ENCODE measurements around the gene SPINK4.
A peak's percentile ranks its signal among the peaks of the same experiment; 100 is the strongest.

SPINK4 gene

DNA sequence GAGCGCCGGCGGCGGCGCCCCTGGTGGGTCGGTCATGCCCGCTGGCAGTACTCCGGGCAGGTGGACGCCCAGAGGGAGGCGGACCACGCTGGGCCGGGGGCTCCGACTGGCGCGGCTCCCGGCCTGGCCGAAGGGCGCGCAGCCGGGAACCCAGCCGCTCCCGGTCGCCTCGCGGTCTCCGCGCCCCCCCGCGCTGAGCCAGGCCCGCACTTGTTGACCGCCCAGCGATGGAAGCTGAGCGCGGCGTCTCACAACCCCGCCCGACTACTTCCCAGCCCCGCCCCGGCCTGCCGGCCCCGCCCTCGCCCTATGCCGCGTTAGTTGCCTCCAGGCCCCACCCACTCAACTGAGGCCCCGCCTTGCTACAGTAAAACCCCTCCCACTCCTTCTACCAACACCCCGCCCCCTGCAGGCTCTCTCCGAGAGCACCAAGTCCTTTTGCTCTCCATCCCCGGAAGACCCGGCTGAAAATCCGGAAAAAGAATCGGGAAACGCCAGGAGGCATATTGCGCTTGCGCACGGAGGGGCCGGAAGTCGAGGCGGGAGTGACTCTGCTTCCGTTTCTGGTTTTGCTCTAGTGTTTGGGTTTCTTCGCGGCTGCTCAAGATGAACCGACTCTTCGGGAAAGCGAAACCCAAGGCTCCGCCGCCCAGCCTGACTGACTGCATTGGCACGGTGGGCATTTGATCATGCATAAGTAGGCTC lies 24.7 kb downstream of the SPINK4 start, which contains the start of the genes BAG1 and CHMP5:
BAG1 (minus strand) TSS at position 236 of the 705 bp plus-strand sequence.
CHMP5 (plus strand) TSS at position 577 of the 705 bp plus-strand sequence; CDS start at position 607, 30 bp downstream.
- Mint-ChIP-seq H3K4me1 (peaks cover 32% of the 10 kb centered on the region), H3K9me3 (no peaks in the 10 kb centered on the region), H3K4me3 (peak within 1 kb of the TSS; percentile 96), H3K36me3 (ENCODE audit: low read depth) (peaks cover 42% of the 10 kb centered on the region), H3K27ac (peak within 1 kb of the TSS; percentile 58), H3K27me3 (ENCODE audit: low read depth, poor library complexity) (peaks cover 3% of the 10 kb centered on the region)
- peak; percentile 100 for DNase-seq
- peak; percentile 16 for TF ChIP-seq CTCF (IDR thresholded peaks at IDR 0.05)

- TF ChIP-seq CTCF (IDR thresholded peaks at IDR 0.05), result no peak
- Mint-ChIP-seq H3K27ac (peak overlapping the region; percentile 58), H3K9me3 (no peaks in the 10 kb centered on the region), H3K36me3 (ENCODE audit: low read depth) (peaks cover 37% of the 10 kb centered on the region), H3K4me3 (peak overlapping the region; percentile 96), H3K27me3 (ENCODE audit: low read depth, poor library complexity) (peaks cover 3% of the 10 kb centered on the region), H3K4me1 (peaks cover 32% of the 10 kb centered on the region)
- peak; percentile 6 for DNase-seq
These were observed 25.4 kb downstream of the SPINK4 start for GRCh38 chr9:33265211-33265865.

DNA sequence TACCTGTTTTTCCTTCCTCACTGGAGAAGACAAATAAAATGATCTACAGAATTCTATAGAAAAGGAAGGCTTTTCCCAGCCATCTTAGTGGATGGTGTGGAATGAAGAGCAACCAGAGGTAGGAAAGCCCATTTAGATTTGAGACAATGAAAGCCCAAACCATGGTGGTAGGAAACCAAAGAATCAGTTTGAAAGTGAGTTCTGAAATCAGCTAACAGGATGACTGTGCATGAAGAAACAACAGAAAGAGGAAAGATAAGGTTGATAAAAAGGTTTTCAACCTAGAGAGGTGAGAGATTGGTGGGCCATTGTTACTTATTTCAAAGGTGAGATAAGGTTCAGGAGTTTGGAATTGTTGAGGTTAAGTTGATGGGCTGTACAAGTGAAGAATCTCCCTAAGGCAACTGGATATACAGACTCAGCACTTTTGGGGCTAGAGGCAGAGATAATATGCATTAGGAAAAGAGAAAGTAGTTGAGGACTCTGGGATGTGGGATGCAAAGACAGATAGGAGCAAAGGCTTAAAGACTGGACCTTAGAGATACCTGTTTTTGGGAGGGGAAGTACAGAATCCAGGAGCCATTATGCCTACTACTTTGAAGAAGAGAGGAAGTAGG lies 27.3 kb downstream of the SPINK4 start:
- Mint-ChIP-seq H3K27me3 (ENCODE audit: low read depth, poor library complexity) (peaks cover 3% of the 10 kb centered on the region), H3K36me3 (ENCODE audit: low read depth) (peaks cover 42% of the 10 kb centered on the region), H3K27ac (no peak overlapping the region), H3K4me1 (peaks cover 32% of the 10 kb centered on the region), H3K4me3 (no peak overlapping the region), H3K9me3 (no peaks in the 10 kb centered on the region)
- DNase-seq, result no peak
- TF ChIP-seq CTCF (IDR thresholded peaks at IDR 0.05), result no peak

DNA sequence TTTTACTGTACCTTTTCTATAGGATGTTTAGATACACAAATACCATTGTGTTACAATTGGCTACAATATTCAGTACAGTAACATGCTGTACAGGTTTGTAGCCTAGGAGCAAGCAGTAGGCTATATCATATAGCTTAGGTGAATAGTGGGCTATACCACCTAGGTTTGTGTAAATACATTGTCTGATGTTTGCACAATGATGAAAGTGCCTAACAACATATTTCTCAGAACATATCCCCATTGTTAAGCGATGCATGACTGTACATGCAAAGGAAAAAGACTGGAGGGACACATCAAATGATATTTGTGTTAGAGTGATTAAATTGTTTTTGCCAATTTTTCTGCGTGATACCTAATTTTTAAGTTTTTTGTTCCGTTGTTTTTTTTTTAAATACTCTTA lies 30.2 kb downstream of the SPINK4 start:
- no peaks in the 10 kb centered on the region for H3K27me3 Mint-ChIP-seq (ENCODE audit: low read depth, poor library complexity)
- H3K27ac Mint-ChIP-seq, result no peak overlapping the region
- TF ChIP-seq CTCF (IDR thresholded peaks at IDR 0.05), result no peak
- peaks cover 55% of the 10 kb centered on the region for H3K36me3 Mint-ChIP-seq (ENCODE audit: low read depth)
- no peak overlapping the region for H3K4me3 Mint-ChIP-seq
- no peaks in the 10 kb centered on the region for H3K9me3 Mint-ChIP-seq
- H3K4me1 Mint-ChIP-seq, result peaks cover 16% of the 10 kb centered on the region
- DNase-seq, result no peak

- Mint-ChIP-seq H3K4me3 (no peak overlapping the region), H3K36me3 (ENCODE audit: low read depth) (peaks cover 59% of the 10 kb centered on the region), H3K4me1 (no peaks in the 10 kb centered on the region), H3K27ac (no peak overlapping the region), H3K9me3 (no peaks in the 10 kb centered on the region), H3K27me3 (ENCODE audit: low read depth, poor library complexity) (no peaks in the 10 kb centered on the region)
- no peak for DNase-seq
- TF ChIP-seq CTCF (IDR thresholded peaks at IDR 0.05), result no peak
These were observed 32.1 kb downstream of the SPINK4 start for GRCh38 chr9:33272061-33272460.

Measured in nephron progenitor cell (in vitro differentiated cells).